Choroid plexus epithelial cell (primary cell): ENCODE results near the gene FOXP1.

Source experiments
- DNase-seq: peaks from one replicate; pipeline ENCODE4 v3.0.0-alpha.2; 2010; ENCODE audit warnings: low read depth
- H3K4me3 ChIP-seq: 2 replicates; pipeline ENCODE4 v1.5.1; 2011; ENCODE audit warnings: low read depth, mild to moderate bottlenecking, control low read depth, low read length, moderate library complexity
- CTCF ChIP-seq: conservative IDR thresholded peaks from 2 replicates; pipeline ENCODE4 v1.5.1; 2011; ENCODE audit warnings: low read depth, mild to moderate bottlenecking, control low read depth, inconsistent platforms, low read length, moderate library complexity

Gene FOXP1

GRCh38 chr3:71078723-71079525 lies 504.6 kb downstream of the FOXP1 start:
- TF ChIP-seq CTCF, result no peak
- H3K4me3 ChIP-seq, result no peak overlapping the region
- DNase-seq, result no peak

GRCh38 chr3:71078199-71078598 lies 505.3 kb downstream of the FOXP1 start:
- no peak for DNase-seq
- no peak overlapping the region for H3K4me3 ChIP-seq
- TF ChIP-seq CTCF, result no peak

- no peak for DNase-seq
- no peak overlapping the region for H3K4me3 ChIP-seq
- no peak for TF ChIP-seq CTCF
Observed at GRCh38 chr3:71077070-71077469, 506.5 kb downstream of the FOXP1 start.

GRCh38 chr3:71076361-71077002 lies 507.0 kb downstream of the FOXP1 start:
- DNase-seq, result peak; percentile 78
- no peak for TF ChIP-seq CTCF
- no peak overlapping the region for H3K4me3 ChIP-seq

- DNase-seq, result no peak
- no peak overlapping the region for H3K4me3 ChIP-seq
- no peak for TF ChIP-seq CTCF
Observed at GRCh38 chr3:71075494-71075893, 508.0 kb downstream of the FOXP1 start.

- H3K4me3 ChIP-seq, result no peak overlapping the region
- no peak for DNase-seq
- no peak for TF ChIP-seq CTCF
Observed at GRCh38 chr3:71074423-71074822, 509.1 kb downstream of the FOXP1 start.

- TF ChIP-seq CTCF, result no peak
- DNase-seq, result no peak
- no peak overlapping the region for H3K4me3 ChIP-seq
Observed at GRCh38 chr3:71072986-71073385, 510.5 kb downstream of the FOXP1 start.
